Omental fat pad (tissue), 4 donors: ENCODE results near the gene CPNE8. TPM values are rescaled to one million over a fixed set of nuclear protein-coding genes. Genes with fewer than 3 reads are reported as not detected.

Source experiments
- ATAC-seq: fragments of 150-250 bp; one replicate; pipeline ENCODE4 v1.9.1; 2016; ENCODE audit warnings: mild to moderate bottlenecking, moderate library complexity; ENCODE audit not compliant: low FRiP score
- DNase-seq: peaks from one replicate; pipeline ENCODE4 v3.0.0-alpha.2; 2019; ENCODE audit warnings: low spot score
- CTCF ChIP-seq, 3 donors: fragments of 450-650 bp; IDR thresholded peaks; one replicate each; pipeline ENCODE4 v1.5.1; 2016 to 2017; ENCODE audit warnings: antibody characterized with exemption in 3 of 3, mild to moderate bottlenecking in 3 of 3, moderate library complexity in 2 of 3
- total RNA-seq, 4 donors: library from RNA; depleted of rRNA; stranded (reverse); fragments of >200 nt; gene quantifications; one replicate each; pipeline ENCODE4 v1.1.0, GENCODE V29; 2016

Gene CPNE8
- total RNA-seq, 4 donors from 2014 or later: 16.3 to 42.8 (median 27.3) TPM

GRCh38 chr12:38895446-38895845 lies 9.9 kb downstream of the CPNE8 start:
- TF ChIP-seq CTCF (IDR thresholded peaks at IDR 0.05): no peak

GRCh38 chr12:38892976-38893375 lies 12.4 kb downstream of the CPNE8 start:
- ATAC-seq: no peak
- TF ChIP-seq CTCF (IDR thresholded peaks at IDR 0.05): no peak
- DNase-seq: no peak

More at GRCh38 chr12:38895446-38895845, 9.9 kb downstream of the CPNE8 start:
- ATAC-seq (no peak), DNase-seq (no peak)

- no peak for TF ChIP-seq CTCF (IDR thresholded peaks at IDR 0.05)
- DNase-seq (no peak), ATAC-seq (no peak)
These were observed 13.2 kb downstream of the CPNE8 start for GRCh38 chr12:38892087-38892786.

GRCh38 chr12:38890102-38890855 lies 15.1 kb downstream of the CPNE8 start:
- no peak for DNase-seq
- ATAC-seq: no peak
- TF ChIP-seq CTCF (IDR thresholded peaks at IDR 0.05): no peak

- TF ChIP-seq CTCF (IDR thresholded peaks at IDR 0.05): no peak
- ATAC-seq (no peak), DNase-seq (no peak)
These were observed 16.0 kb downstream of the CPNE8 start for GRCh38 chr12:38889297-38889815.

GRCh38 chr12:38887770-38888169 lies 17.6 kb downstream of the CPNE8 start:
- TF ChIP-seq CTCF (IDR thresholded peaks at IDR 0.05): no peak
- DNase-seq (no peak), ATAC-seq (no peak)
